ENCODE measurements around the gene CD151.
A peak's percentile ranks its signal among the peaks of the same experiment; 100 is the strongest.

Gene CD151

GRCh38 chr11:803467-803742 lies 29.3 kb upstream of the CD151 start:
- no peak overlapping the region for H3K4me3 ChIP-seq (replicated peaks; ENCODE audit: low read depth, low read length)
- DNase-seq (ENCODE audit: low read depth) = no peak
- TF ChIP-seq, protein P1, sequence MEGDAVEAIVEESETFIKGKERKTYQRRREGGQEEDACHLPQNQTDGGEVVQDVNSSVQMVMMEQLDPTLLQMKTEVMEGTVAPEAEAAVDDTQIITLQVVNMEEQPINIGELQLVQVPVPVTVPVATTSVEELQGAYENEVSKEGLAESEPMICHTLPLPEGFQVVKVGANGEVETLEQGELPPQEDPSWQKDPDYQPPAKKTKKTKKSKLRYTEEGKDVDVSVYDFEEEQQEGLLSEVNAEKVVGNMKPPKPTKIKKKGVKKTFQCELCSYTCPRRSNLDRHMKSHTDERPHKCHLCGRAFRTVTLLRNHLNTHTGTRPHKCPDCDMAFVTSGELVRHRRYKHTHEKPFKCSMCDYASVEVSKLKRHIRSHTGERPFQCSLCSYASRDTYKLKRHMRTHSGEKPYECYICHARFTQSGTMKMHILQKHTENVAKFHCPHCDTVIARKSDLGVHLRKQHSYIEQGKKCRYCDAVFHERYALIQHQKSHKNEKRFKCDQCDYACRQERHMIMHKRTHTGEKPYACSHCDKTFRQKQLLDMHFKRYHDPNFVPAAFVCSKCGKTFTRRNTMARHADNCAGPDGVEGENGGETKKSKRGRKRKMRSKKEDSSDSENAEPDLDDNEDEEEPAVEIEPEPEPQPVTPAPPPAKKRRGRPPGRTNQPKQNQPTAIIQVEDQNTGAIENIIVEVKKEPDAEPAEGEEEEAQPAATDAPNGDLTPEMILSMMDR (IDR thresholded peaks at IDR 0.05; ENCODE audit: low read length, missing control alignments) = no peak

DNA sequence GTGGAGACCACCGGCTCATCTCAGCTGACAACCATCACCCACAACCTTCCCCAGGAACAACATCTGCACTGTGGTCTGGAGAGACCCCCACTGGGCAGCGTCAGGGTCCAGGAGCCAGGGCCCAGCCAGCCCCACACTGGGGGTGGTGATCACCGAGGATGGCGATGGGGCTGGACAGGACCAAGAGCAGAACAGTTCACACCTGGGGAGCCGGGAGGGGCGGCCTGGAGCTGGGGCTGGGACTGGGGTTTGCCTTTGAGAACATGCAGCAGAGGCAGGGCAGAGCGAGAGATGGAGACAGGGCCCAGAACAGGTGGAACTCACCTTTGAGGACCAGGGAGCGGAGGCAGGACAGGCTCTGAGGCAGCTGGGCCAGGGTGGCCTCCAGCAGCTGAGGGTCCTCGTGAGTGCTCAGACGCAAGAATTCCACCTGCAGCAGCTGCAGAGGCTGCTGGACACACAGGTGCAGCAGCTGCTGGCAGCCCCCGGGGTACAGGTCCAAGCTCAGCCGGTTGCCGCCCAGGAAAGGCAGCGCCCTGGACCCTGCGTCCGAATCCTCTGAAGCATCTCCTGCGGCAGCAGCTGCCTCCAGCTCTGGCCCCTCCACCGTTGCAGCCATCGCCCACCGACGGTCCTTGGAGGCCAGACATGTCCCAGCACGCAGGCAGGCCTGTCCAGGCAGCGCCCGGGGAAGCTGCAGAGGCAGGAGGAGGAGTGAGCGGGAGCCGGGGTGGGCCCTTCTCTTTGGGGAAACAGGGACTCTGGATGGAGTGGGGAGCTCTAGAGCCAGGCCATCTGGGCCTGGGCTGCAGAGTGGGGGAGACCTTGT lies 28.8 kb upstream of the CD151 start:
- no peak for DNase-seq (ENCODE audit: low read depth)
- TF ChIP-seq, protein P1 (IDR thresholded peaks at IDR 0.05; ENCODE audit: low read length, missing control alignments) = no peak
- H3K4me3 ChIP-seq (replicated peaks; ENCODE audit: low read depth, low read length) = peak overlapping the region; percentile 58

DNA sequence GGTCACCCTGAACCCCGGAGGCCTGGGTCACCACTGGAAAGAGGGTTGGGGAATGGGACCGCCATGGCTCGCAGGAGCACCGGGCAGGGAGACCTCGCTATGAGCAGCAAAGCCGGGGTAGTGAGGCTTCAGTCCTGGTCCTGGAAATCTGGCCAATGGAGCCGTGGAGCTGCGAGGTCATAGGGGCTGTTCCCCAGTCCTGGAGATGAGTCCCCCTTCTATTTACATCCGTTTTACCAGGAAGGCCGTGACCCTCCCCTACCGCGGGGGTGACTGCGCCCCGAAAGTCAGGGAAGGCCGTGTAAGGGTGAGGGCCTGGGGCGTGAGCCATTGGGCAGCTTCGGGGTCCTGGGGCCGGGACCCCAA lies 28.2 kb upstream of the CD151 start:
- H3K4me3 ChIP-seq (replicated peaks; ENCODE audit: low read depth, low read length) = peak overlapping the region; percentile 58
- DNase-seq (ENCODE audit: low read depth) = no peak
- TF ChIP-seq, protein P1 (IDR thresholded peaks at IDR 0.05; ENCODE audit: low read length, missing control alignments) = no peak

- no peak for DNase-seq (ENCODE audit: low read depth)
- TF ChIP-seq, protein P1 (IDR thresholded peaks at IDR 0.05; ENCODE audit: low read length, missing control alignments) = no peak
- peak overlapping the region; percentile 90 for H3K4me3 ChIP-seq (replicated peaks; ENCODE audit: low read depth, low read length)
These were observed 24.1 kb upstream of the CD151 start for GRCh38 chr11:808427-809286.

GRCh38 chr11:809287-810039 lies 23.3 kb upstream of the CD151 start, which contains the start of gene RPLP2:
RPLP2 (plus strand) TSS chr11:809967; CDS start chr11:810235, 268 bp downstream.
- peak; percentile 97 for DNase-seq (ENCODE audit: low read depth)
- TF ChIP-seq, protein P1 (IDR thresholded peaks at IDR 0.05; ENCODE audit: low read length, missing control alignments) = no peak
- H3K4me3 ChIP-seq (replicated peaks; ENCODE audit: low read depth, low read length) = peak within 1 kb of the TSS; percentile 90

DNA sequence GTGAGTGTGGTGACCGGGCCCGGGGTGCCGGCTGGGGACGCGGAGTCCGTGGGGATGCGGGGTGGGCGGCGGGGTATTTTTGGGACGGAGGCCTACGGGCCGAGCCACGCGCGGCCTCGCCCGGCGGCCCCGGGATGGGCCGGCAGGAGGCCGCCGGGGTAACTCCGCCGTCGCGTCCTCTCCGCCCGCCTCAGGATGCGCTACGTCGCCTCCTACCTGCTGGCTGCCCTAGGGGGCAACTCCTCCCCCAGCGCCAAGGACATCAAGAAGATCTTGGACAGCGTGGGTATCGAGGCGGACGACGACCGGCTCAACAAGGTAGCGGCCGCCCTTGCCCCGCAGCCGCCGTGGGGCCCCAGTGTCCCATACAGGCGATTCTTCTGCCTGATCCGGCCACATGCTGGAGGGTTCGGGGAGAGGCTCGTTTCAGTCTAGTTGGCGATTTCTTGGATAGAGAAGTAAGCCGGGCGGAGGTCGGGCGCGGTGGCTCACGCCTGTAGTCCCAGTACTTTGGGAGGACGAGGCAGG lies 22.6 kb upstream of the CD151 start:
- peak overlapping the region; percentile 90 for H3K4me3 ChIP-seq (replicated peaks; ENCODE audit: low read depth, low read length)
- TF ChIP-seq, protein P1 (IDR thresholded peaks at IDR 0.05; ENCODE audit: low read length, missing control alignments) = no peak
- no peak for DNase-seq (ENCODE audit: low read depth)
